GM19238 (cell line): ENCODE measurements around the gene TCP11L1.
"Not testable (repeated sequence)": the region's sequence is repeated elsewhere in the genome, so short reads cannot be mapped to it uniquely, and the experiment has no call there.

Experiments used
- DNase-seq: peaks from one replicate; pipeline ENCODE4 v3.0.0; 2011; ENCODE audit warnings: low spot score; ENCODE audit not compliant: insufficient read length

TCP11L1 gene

DNA sequence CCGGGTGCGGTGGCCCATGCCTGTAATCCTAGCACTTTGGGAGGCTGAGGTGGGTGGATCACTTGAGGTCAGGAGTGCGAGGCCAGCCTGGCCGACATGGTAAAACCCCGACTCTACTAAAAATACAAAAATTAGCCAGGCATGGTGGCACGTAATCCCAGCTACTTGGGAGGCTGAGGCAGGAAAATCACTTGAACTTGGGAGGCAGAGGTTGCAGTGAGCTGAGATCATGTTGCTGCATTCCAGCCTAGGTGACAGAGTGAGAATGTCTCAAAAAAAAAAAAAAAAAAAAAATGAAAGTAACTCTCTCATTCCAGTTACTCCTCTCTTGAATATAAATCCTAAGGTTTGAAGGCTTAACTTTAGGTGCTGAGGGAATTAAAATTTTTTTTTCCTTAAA, 10.2 kb upstream of the TCP11L1 start:
- DNase-seq: not testable (repeated sequence)

DNA sequence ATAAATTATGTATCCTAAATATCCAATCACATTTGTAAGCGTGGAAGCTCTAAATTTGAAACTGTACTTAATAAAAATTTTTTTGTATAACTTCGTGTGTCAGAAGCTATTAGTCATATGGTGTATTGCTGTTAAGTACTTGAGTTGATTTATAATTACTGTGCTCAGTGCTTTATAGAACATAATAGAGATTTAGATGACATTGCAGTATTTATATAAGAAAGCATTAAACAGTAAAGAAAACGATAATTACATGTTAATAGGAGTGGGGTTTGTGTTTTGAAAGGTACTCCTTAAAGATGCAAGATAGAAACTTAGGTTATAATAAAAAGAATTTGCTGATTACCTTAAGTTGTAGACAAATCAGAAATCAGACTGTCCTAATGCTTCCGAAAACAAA, 5.9 kb upstream of the TCP11L1 start:
- DNase-seq: no peak

DNA sequence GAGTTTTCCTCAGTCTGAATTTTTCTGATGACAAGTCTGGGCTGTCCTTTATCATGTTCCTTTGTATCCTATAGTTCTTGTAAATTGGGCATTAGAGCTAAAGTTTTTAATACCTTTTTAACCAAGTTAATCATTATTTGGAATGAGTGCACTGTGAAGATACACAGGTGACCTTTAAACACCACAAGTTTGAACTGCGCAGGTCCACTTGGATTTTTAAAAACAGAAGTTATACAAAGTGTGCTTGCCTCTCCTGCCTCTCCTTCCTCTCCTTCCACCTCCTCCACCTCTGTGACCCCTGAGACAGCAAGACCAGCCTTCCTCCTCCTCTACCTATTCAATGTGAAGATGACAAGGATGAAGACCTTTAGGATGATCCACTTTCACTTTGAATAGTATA, 4.4 kb upstream of the TCP11L1 start:
- DNase-seq: no peak

DNA sequence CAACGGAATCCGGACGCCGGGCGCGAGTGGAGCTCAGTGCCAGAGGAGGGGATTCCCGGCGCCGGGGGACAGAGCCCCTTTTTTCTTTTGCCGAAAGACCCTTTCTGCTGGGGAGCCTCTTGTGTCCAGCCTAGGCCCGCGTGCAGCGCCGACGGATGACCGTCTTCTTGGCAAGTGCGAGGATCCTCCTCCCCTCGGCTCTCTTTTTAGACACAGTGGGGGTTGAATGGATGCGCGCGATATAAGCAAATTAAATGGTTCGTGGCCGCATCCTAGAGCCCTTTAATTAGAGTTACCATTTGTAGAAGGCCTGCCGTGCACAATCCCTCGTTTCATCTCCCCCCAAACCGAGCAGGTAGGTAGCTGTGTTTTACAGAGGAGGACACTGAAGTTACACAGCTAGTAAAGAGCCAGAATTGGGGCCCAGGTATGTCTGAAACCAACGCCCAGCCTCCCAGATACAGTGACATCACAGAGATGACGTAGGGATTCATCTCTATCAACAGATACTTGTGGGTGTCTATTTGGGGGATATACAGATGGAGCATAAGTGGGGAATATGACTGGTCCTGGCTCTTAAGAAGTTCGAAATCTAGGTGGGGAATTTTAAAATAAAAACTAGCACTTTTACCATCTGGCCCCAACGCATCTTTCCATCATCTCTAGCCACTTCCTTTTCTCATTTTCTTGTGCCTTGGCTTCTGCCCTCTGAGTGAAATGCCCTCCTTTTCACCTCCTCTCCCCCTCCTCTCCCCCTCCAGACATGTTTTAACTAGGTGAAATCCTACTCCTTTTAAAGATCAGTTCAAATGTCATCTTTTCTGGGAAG, 875 bp downstream of the TCP11L1 start:
- DNase-seq: peak; percentile 39

DNA sequence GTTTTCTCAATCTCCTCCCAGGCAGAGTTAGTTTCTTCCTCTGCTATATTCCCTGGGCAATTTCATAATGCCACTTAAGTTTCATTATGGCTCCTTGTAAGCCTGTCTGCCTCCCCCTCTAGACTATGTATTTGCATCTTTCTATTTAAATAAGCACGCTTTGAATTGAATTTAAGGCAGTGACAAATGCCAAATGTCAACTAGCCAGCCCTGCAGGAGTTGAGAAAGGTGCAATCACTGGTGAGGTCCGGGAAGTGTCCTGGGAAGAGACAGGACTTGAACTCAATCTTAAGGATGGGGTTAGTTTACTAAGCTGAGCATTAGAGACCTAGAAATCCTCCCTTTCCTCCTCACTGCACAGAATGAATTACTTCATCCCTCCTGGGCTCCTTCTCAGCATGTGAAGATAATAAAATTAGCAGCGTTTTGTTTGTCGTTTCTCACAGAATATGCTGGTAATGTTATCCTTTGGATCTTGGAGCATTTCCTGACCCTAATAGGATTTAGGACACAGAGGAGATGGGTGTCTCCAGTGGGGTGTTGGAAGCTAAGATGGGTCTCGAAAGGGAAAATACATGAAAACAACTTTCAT, 1.6 kb downstream of the TCP11L1 start:
- no peak for DNase-seq

DNA sequence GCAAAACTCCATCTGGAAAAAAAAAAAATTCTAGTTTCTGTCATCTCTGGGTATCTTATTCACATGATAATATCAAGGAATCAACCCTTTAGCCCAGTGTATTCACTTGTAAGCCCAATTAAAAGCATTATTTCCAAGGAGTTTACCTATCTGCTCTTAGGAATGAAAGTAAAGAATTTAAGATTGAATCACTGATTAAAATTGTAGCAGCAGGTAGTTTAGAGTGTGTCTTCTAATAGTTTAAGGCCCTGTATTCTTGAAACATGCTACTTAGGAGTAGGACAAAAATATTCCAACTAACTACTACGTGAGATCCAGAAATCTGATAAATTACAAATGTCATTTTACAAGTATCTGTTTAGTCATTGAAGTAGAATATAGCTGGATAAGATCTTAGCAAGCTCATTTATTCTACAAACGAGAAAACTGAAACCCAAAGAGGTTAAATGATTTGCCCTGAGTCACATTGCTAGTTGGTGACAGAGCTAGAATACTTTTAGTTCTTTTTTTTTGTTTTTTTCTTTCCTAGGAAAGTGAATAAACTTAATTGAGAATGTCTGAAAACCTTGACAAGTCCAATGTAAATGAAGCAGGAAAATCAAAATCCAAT, 4.0 kb downstream of the TCP11L1 start:
- DNase-seq: no peak

DNA sequence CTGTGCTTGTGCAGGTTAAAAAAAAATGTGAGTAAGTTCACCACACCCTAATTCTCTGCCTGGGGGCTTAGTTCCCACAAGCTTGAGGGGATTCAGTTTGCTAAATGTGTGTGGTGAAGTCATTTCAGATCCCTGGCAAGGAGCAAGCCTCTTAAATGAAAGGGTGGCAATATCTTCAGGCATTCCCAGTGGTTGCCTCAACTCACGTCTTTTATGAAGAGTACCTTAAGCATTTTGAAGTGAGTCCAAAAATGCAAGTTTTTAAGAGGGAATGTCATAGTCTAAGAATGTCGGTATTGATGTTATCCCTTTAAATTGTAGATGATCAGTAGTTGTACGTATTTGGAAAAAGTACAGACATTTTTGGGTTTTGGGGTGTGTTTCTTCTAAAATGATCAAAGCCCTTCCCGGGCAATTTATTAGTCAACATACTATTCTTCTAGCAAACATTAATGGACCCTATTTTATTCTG, 4.9 kb downstream of the TCP11L1 start:
- no peak for DNase-seq

DNA sequence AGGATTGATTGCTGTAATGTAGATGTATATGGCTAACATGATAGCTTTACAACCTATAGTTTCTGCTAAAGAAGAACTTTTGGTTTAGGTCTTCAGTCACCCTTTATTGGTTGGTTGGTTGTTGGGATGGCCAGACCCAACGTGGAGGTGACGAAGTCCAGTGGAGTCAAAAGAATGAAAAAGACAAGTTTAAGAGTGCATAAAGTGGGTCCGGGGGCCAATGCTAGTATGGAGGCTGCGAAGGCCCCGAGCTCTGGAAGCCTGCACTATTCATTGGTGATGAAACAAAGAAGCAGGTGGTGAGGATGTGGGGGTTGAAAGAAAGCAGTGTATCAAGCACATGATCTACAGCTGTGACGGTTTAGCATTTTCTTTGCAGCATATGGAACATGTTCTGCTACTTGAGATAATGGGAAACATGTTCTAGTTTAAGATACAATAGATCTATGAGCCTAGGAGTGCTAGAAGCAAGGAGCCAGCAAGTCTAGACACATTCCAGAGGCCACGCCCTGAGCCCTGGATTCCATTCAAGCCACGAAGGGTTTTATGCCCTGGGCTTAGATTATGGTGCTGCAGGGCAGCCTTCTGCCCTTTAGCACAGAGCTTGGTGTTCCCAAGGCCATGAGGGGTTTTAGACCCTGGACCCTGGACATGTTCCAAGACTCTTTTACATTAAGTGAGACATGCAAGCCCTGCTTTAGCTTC, 6.3 kb downstream of the TCP11L1 start:
- no peak for DNase-seq

DNA sequence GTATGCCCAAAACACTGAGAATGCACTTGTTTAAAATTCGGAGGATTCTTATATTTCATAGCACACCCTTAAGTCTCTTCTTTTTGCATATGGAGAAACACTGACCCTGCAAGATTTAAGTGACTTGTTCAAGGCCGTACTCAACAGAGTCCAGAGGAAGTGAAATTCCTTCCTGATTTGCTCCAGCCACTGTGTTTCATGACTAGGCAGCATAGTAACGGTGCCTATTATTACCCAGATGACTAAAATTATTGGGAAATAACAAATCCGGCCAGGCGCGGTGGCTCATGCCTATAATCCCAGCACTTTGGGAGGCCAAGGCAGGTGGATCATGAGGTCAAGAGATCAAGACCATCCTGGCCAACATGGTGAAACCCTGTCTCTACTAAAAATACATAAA, 9.3 kb downstream of the TCP11L1 start:
- not testable (repeated sequence) for DNase-seq

DNA sequence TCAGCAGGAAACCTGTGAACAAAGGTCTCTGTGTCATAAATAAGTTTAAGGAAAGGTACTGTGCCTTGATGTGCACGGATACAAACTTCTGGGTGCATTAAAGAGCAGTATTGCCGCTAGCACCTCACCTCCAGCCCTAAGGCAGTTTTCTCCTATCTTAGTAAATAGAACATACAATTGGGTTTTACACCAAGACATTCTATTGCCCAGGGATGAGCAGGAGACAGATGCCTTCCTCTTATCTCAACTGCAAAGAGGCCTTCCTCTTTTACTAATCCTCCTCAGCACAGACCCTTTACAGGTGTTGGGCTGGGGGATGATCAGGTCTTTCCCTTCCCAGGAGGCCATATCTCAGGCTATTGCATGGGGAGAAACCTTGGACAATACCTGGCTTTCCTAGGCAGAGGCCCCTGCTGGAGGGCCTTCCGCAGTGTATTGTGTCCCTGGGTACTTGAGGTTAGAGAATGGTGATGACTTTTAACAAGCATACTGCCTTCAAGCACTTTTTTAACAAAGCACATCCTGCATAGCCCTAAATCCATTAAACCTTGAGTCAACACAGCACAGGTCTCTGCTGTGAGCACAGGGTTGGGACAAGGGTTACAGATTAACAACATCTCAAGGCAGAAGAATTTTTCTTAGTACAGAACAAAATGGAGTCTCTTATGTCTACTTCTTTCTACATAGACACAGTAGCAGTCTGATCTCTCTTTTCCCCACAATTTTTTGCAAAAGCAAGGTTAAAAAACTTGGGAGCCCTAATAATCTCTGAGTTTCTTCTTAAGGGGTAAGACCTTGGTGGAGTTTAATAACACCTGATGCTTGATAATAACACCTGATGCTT, 10.4 kb downstream of the TCP11L1 start:
- not testable (repeated sequence) for DNase-seq

DNA sequence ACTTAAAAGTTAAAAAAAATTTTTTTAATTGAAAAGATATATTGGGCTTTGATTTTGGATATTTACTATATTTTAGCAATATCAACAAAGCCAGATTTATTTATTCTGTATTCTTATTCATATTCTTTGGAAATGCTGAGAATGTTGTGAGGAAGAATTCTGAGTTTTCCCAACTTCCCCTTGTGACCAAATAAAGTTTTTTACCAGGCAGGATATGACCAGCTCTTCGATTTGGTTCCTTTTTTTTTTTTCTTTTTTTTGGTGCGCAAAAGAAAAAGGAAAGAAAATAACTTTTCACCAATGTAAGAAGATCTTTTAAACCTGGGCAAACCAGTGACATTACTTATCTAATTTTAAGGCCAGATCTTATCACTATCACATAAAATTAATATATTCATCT, 12.9 kb downstream of the TCP11L1 start:
- DNase-seq: no peak

DNA sequence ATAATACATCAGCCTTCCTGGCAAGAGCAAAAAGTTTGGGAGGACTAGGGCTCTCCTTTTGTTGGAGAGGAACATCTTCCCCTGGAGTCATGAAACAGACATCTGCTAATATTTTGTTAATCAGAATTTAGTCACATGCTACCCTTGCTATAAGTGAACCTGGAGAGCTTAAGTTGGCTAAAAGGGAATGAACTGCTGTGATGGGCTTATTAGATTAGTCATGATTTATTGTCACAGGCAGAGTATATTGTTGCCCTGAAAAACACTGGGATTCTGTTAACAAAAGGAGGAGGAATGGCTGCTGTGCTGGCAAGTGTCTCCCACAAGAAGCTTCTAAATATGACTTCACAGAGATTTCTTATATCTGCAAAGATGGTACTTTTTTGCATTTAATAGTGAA, 16.0 kb downstream of the TCP11L1 start:
- DNase-seq: no peak

DNA sequence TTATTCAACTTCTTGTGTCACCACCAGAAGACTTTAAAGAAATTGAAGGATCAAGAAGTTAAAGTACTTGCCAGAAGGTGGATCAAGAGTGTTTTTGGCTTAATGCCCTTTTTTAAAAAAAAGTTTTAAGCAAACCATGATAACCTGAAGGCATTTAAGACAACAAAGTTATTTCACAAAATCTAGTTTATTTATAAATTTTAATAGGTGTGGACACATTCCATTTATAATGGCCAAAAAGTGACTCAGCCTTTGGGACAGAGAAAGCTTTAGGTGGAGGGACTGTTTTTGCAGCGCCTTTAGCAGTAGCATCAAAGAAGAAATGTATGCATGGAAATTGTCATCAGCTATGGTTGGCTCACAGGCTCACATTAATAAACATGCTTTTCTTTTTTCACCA, 17.9 kb downstream of the TCP11L1 start:
- no peak for DNase-seq

DNA sequence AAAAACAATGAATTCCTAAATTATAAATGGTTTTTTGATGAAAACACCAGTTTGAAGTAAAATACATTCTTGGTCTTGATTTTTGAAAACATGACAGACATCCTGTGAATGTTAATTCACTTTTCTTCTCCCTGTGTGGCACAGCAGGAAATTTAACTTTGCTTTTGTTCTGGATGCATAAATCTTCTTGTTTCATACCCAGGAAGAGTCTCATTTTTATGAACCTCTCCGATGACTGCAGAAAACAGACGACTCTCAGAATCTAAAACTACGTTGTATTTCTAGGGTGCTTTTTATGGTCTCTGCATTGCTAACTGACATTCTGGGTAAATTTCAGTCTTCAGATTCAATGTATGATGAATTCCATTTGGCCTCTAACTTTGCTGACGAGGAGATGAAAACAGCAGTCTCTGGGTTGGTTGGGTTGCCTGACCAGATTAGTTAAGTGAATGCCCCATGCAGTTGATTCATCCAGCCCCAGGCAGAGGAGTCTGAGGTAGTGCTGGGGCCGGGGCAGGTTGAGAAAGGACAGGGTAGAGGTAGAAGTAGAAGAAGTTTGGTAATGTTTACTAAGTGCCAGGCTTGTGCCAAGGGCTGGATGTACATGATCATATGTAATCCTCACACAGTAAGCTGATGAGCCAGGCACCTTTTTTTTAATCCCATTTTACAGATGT, 20.1 kb downstream of the TCP11L1 start:
- DNase-seq: no peak

DNA sequence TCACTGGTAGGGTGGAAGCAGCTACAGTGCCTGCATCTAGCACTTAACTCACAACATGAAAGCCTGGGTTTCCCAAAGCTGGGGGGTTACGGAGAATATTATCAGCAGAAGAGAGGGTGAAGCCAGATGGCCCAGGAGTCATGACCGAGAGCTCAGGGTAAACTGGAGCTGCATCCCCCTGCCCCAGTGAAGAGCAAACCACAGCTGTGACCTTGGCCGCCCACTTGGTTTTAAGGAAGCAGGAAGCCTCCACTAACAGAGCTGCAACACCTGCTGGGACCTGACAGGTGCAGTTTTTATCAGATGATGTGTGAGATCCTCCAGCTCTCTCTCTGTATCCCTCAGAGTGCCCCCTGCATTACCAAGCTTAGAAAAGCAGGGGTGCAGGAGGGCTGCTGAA, 20.9 kb downstream of the TCP11L1 start:
- no peak for DNase-seq

DNA sequence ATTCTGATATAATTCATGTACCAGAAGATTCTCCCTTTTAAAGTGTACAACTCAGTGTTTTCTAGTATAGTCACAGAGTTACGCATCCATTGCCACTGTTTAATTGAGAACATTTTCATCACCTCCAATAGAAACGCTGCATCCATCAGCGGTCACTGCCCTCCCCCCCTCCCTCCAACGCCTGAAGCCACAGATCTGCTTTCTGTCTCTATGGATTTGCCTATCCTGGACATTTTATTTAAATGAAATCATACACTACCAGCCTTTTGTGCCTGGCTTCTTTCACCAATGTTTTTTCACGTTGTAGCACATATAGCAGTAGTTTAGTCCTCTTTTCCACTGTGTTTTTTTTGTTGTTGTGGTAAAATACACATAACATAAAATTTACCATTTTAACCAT, 22.8 kb downstream of the TCP11L1 start:
- DNase-seq: no peak

DNA sequence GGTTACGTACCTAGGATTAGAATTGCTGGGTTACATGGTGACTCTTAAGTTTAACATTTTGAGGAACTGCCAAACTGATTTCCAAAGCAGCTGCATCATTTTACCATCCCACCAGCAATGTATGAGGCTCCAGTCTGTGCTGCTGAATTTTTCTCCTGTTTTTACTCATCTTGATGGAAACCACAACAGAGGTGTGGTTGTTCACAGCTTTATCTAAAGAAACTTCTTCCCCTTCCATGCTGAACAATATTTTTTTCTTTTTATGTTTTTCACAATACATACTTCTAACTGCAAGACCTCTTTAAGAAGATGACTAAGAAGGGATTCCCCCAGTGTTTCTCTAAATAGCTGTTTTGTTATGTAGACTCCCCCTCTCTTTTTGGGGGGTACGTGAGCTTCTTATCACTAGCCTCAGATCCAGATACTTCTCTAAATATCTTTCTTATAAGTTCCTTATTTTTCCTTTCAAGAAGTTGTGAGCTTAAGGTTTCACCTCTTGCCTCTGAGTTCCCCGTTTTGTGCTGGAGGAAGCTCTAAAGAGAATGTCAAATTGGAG, 24.0 kb downstream of the TCP11L1 start:
- no peak for DNase-seq

DNA sequence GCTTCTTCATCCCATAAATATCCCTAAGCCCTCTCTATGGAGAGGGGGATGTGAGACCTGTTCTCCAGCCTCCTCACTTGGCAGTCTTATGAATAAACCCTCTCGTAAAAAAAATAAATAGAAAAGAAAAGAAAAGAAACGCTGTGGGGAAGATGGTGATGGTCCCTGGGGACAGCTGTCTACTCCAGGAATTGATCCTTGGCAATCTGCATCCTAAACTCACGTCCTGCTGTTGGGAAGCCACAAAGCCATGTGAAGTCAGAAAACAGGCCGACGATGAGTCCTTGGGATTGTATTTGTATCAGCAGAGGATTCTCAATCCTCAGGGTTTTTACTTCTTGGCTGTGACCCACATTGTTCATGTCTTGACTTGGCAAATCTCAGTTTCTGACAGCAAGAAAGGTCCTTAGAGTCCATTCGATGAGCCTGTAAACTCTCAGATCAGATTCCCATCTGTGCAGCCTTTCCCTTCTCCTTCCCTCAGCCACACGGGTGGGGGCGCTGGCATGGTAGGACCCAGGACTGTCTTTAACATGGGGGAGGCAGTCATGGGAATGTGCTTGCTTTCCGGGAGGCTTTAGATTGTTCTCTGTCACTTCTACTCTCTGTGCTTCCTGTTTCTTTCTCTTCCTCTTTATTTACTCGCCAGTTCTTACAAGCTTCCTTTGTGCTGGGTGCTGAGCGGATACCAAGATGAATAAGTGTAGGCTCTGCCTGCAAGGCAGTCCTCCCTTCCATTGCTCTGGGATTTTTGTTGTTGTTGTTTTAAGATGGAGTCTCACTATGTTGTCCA, 24.9 kb downstream of the TCP11L1 start:
- DNase-seq: no peak

DNA sequence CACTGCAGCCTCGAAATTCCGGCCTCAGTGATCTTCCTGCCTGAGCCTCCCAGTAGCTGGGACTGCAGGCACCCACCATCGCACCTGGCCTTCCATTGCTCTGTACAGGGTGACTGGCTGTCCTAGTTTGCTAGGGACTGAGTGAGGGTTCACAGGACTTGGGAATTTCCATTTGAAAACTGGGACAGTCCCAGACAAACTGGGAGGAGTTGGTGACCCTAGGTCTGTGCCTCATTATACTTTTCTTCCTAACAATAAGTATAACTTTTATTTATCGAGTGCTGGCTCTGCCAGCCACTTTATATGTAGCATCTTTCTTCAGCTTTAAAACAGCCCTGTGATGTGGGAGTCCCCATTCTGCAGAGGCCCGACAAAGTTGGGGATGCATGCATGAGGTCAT, 25.5 kb downstream of the TCP11L1 start:
- DNase-seq: no peak
